ENCODE measurements around the gene CLEC3B.

DNA sequence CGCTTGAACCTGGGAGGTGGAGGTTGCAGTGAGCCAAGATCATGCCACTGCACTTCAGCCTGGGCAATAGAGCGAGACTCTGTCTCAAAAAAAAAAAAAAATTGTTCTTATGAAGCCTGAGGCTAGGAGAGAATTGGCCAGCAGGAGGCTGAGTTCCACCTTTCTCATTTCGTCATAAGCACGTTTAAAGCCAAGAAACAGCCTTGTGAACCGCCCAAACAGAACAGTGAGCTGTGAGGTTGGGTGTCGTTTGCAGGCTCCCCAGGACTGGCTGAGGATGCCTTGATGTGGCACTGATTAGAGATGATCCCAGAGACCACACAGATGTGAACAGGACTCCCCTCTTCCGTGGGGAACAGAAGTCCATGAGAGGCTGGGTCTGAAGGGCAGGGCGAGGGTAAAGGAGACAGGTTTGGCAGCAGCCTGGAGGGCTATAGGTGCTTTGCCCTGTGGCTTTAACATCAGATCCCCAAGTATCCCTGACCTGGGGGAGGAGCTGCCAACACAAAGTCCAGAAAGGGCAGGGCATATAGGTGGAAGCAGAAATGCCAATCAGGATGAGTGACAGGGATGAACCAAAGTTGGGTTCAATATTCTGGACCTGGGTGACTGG, 52.9 kb downstream of the CLEC3B start:
- TF ChIP-seq POLR2A (IDR thresholded peaks at IDR 0.05; ENCODE audit: low read depth, low read length) (no peak), TAF1 (IDR thresholded peaks at IDR 0.05; ENCODE audit: low read depth, low read length) (no peak), POLR2AphosphoS5 (IDR thresholded peaks at IDR 0.05; ENCODE audit: low read depth, low read length) (no peak), POU2F2 (IDR thresholded peaks at IDR 0.05; ENCODE audit: low read depth, low read length) (no peak)

Data from GM12891 (cell line).